SU-DHL-6 (cell line): ENCODE results near the gene CTCF.

Source experiments
- H2AFZ ChIP-seq: fragments of 200-600 bp; sonication (generic); 2 replicates; pipeline ENCODE4 v1.6.1; 2014; ENCODE audit warnings: low read depth, mild to moderate bottlenecking, moderate library complexity, mixed read lengths, antibody characterized with exemption, low read length; ENCODE audit not compliant: severe bottlenecking
- H3F3A ChIP-seq: fragments of 200-600 bp; shearing (Covaris generic); 2 replicates; pipeline ENCODE4 v1.6.0; 2016; ENCODE audit warnings: antibody characterized with exemption, mild to moderate bottlenecking; ENCODE audit not compliant: insufficient read depth
- H3K27ac ChIP-seq: fragments of 200-600 bp; sonication (generic); 2 replicates; pipeline ENCODE4 v1.5.1; 2016; ENCODE audit warnings: low read depth, mild to moderate bottlenecking, low read length, moderate library complexity, mixed read lengths
- H3K27me3 ChIP-seq: fragments of 200-600 bp; sonication (generic), shearing (Covaris generic); 2 replicates; pipeline ENCODE4 v1.6.0; 2014; ENCODE audit warnings: mild to moderate bottlenecking, low read length
- H3K36me3 ChIP-seq: fragments of 200-600 bp; sonication (generic); 2 replicates; pipeline ENCODE4 v1.6.1; 2014; ENCODE audit warnings: mild to moderate bottlenecking, low read length, mixed read lengths
- H3K4me2 ChIP-seq: fragments of 300-600, 200-600 bp; shearing (Covaris generic), sonication (generic); 2 replicates; pipeline ENCODE4 v1.6.0; 2014; ENCODE audit warnings: low read length, low read depth, mild to moderate bottlenecking; ENCODE audit not compliant: poor library complexity, severe bottlenecking
- H3K4me3 ChIP-seq: fragments of 200-600 bp; sonication (generic); 2 replicates; pipeline ENCODE4 v1.5.1; 2014; ENCODE audit warnings: antibody characterized with exemption, low read length, mild to moderate bottlenecking, mixed read lengths; ENCODE audit not compliant: insufficient read depth, poor library complexity, severe bottlenecking
- H3K79me2 ChIP-seq: fragments of 200-600 bp; sonication (generic); 2 replicates; pipeline ENCODE4 v1.6.1; 2014; ENCODE audit warnings: mild to moderate bottlenecking, low read length, moderate library complexity; ENCODE audit not compliant: insufficient read depth
- H3K9ac ChIP-seq: fragments of 200-600 bp; sonication (generic); 2 replicates; pipeline ENCODE4 v1.7.0; 2014; ENCODE audit warnings: mild to moderate bottlenecking, low read length
- H3K9me2 ChIP-seq: fragments of 200-600 bp; sonication (generic); replicated peaks from 2 replicates; pipeline ENCODE4 v1.6.1; 2014; ENCODE audit warnings: low read length; ENCODE audit not compliant: insufficient read depth
- H3K9me3 ChIP-seq: fragments of 200-600 bp; sonication (generic); 2 replicates; pipeline ENCODE4 v1.6.1; 2014; ENCODE audit warnings: low read length, mixed read lengths; ENCODE audit not compliant: insufficient read depth
- H4K20me1 ChIP-seq: fragments of 200-600 bp; sonication (generic); 2 replicates; pipeline ENCODE4 v1.6.1; 2014; ENCODE audit warnings: low read depth, mild to moderate bottlenecking, antibody characterized with exemption, low read length, moderate library complexity, mixed read lengths
- CTCF ChIP-seq: fragments of 200-600 bp; sonication (generic); IDR thresholded peaks from one replicate; pipeline ENCODE4 v1.5.1; 2017; ENCODE audit warnings: antibody characterized with exemption, mild to moderate bottlenecking, low read length, moderate library complexity; ENCODE audit not compliant: insufficient read depth, poor library complexity, severe bottlenecking
- EZH2phosphoT487 ChIP-seq: fragments of 200-600 bp; sonication (generic), shearing (Covaris generic); conservative IDR thresholded peaks from 2 replicates; pipeline ENCODE4 v1.6.1; 2018; ENCODE audit warnings: mild to moderate bottlenecking, antibody characterized with exemption, low read length, moderate library complexity, mixed read lengths

CTCF gene

GRCh38 chr16:67632415-67633172 is 70.3 kb downstream of the CTCF start:
- Histone ChIP-seq H4K20me1 (no peaks in the 10 kb centered on the region), H3K9me2 (no peaks in the 10 kb centered on the region), H3K9ac (no peak overlapping the region), H3K79me2 (no peaks in the 10 kb centered on the region), H2AFZ (no peak overlapping the region), H3K4me2 (no peak overlapping the region), H3K27me3 (no peaks in the 10 kb centered on the region), H3K36me3 (peaks cover 25% of the 10 kb centered on the region; the same call in 1 of the 2 replicates), H3K4me3 (no peak overlapping the region), H3K27ac (no peak overlapping the region), H3K9me3 (no peaks in the 10 kb centered on the region), H3F3A (no peaks in the 10 kb centered on the region)
- TF ChIP-seq EZH2phosphoT487 (no peak), CTCF (no peak)

- Histone ChIP-seq H3K36me3 (peaks cover 30% of the 10 kb centered on the region), H3K79me2 (no peaks in the 10 kb centered on the region), H3F3A (peaks cover 8% of the 10 kb centered on the region), H3K9ac (no peak overlapping the region), H4K20me1 (no peaks in the 10 kb centered on the region), H3K9me2 (no peaks in the 10 kb centered on the region), H3K27me3 (no peaks in the 10 kb centered on the region), H3K4me2 (no peak overlapping the region), H3K4me3 (no peak overlapping the region), H3K27ac (no peak overlapping the region), H3K9me3 (no peaks in the 10 kb centered on the region), H2AFZ (no peak overlapping the region)
- TF ChIP-seq CTCF, result no peak
- no peak for TF ChIP-seq EZH2phosphoT487
Measured at GRCh38 chr16:67636713-67637112, 74.4 kb downstream of the CTCF start.

- Histone ChIP-seq H3K9me2 (no peaks in the 10 kb centered on the region), H3K9me3 (no peaks in the 10 kb centered on the region), H3K4me3 (no peak overlapping the region), H3K27ac (no peak overlapping the region), H2AFZ (no peak overlapping the region), H3K36me3 (peaks cover 24% of the 10 kb centered on the region), H4K20me1 (no peaks in the 10 kb centered on the region), H3K9ac (no peak overlapping the region), H3K79me2 (no peaks in the 10 kb centered on the region), H3K4me2 (no peak overlapping the region), H3K27me3 (no peaks in the 10 kb centered on the region), H3F3A (peaks cover 17% of the 10 kb centered on the region)
- no peak for TF ChIP-seq CTCF
- TF ChIP-seq EZH2phosphoT487, result no peak
Measured at GRCh38 chr16:67637625-67638024, 75.3 kb downstream of the CTCF start.
